GM23338 (cell line): ENCODE results near the gene ANO6.

Experiments
- CREB1 ChIP-seq: fragments of 250-450 bp; sonication (Bioruptor Pico); IDR thresholded peaks from 2 replicates; pipeline ENCODE4 v1.5.0; 2020; ENCODE audit warnings: low read depth, mild to moderate bottlenecking, moderate library complexity
- EZH2 ChIP-seq: fragments of 200-600 bp; sonication (generic); IDR thresholded peaks from one replicate; pipeline ENCODE4 v1.8.0; 2017; ENCODE audit warnings: antibody characterized with exemption, mild to moderate bottlenecking, low read depth; ENCODE audit not compliant: unreplicated experiment
- EZH2phosphoT487 ChIP-seq: fragments of 200-600 bp; sonication (generic); IDR thresholded peaks from one replicate; pipeline ENCODE4 v1.8.1; 2018; ENCODE audit warnings: antibody characterized with exemption; ENCODE audit not compliant: unreplicated experiment
- POLR2AphosphoS5 ChIP-seq: IDR thresholded peaks from 2 replicates; pipeline ENCODE4 v1.6.1; 2016; ENCODE audit warnings: antibody characterized with exemption, low read depth
- ZNF114 ChIP-seq: fragments of 250-450 bp; sonication (Bioruptor Pico); IDR thresholded peaks from 2 replicates; pipeline ENCODE4 v1.5.0; 2020; ENCODE audit warnings: mild to moderate bottlenecking, moderate library complexity
- TF ChIP-seq, protein P1 (sequence below), 2 experiments: fragments of 200-600 bp in 1 of 2; sonication (generic) in 1 of 2; conservative IDR thresholded peaks; 2 replicates each; pipeline versions ENCODE4 v1.5.1 to v1.6.1; 2016 to 2017; ENCODE audit warnings: antibody characterized with exemption in 2 of 2, low read depth in 2 of 2, mild to moderate bottlenecking in 2 of 2, moderate library complexity in 1 of 2
- TF ChIP-seq, protein P2 (sequence below): IDR thresholded peaks from one replicate; pipeline ENCODE4 v1.6.1; 2018; ENCODE audit warnings: antibody characterized with exemption; ENCODE audit not compliant: unreplicated experiment

DNA sequence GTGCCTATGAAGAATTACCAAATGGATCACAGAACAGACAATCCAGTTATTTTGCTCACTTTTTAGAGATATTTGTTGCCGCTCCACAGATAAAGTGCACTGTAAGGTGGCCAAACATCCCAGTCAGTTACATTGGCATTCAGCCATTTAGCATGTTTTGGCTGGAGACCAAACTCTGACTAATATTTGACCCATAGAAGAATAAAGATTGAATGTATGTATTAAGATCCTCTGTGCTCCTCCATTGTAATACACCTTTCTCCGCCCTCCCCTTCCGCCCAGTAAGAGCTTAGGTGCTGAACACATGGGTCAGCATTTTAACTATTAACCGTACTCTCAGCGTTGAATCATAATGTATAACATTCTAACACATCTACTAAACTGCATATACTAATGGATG, 163.4 kb downstream of the ANO6 start:
- TF ChIP-seq EZH2 (no peak), EZH2phosphoT487 (no peak), POLR2AphosphoS5 (no peak), CREB1 (CRISPR knock-in tag) (no peak), ZNF114 (no peak)
- TF ChIP-seq, protein P1, sequence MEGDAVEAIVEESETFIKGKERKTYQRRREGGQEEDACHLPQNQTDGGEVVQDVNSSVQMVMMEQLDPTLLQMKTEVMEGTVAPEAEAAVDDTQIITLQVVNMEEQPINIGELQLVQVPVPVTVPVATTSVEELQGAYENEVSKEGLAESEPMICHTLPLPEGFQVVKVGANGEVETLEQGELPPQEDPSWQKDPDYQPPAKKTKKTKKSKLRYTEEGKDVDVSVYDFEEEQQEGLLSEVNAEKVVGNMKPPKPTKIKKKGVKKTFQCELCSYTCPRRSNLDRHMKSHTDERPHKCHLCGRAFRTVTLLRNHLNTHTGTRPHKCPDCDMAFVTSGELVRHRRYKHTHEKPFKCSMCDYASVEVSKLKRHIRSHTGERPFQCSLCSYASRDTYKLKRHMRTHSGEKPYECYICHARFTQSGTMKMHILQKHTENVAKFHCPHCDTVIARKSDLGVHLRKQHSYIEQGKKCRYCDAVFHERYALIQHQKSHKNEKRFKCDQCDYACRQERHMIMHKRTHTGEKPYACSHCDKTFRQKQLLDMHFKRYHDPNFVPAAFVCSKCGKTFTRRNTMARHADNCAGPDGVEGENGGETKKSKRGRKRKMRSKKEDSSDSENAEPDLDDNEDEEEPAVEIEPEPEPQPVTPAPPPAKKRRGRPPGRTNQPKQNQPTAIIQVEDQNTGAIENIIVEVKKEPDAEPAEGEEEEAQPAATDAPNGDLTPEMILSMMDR (conservative IDR thresholded peaks at IDR 0.05; ENCODE audit: low read depth in 2 of 2), result no peak
- TF ChIP-seq, protein P2, sequence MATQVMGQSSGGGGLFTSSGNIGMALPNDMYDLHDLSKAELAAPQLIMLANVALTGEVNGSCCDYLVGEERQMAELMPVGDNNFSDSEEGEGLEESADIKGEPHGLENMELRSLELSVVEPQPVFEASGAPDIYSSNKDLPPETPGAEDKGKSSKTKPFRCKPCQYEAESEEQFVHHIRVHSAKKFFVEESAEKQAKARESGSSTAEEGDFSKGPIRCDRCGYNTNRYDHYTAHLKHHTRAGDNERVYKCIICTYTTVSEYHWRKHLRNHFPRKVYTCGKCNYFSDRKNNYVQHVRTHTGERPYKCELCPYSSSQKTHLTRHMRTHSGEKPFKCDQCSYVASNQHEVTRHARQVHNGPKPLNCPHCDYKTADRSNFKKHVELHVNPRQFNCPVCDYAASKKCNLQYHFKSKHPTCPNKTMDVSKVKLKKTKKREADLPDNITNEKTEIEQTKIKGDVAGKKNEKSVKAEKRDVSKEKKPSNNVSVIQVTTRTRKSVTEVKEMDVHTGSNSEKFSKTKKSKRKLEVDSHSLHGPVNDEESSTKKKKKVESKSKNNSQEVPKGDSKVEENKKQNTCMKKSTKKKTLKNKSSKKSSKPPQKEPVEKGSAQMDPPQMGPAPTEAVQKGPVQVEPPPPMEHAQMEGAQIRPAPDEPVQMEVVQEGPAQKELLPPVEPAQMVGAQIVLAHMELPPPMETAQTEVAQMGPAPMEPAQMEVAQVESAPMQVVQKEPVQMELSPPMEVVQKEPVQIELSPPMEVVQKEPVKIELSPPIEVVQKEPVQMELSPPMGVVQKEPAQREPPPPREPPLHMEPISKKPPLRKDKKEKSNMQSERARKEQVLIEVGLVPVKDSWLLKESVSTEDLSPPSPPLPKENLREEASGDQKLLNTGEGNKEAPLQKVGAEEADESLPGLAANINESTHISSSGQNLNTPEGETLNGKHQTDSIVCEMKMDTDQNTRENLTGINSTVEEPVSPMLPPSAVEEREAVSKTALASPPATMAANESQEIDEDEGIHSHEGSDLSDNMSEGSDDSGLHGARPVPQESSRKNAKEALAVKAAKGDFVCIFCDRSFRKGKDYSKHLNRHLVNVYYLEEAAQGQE, result no peak
